HG03378 (cell line): ENCODE measurements around the gene C1QTNF9.
"Not testable (repeated sequence)": the region's sequence is repeated elsewhere in the genome, so short reads cannot be mapped to it uniquely, and the experiment has no call there.

Experiments
- ATAC-seq: cut with Tn5 transposase; IDR thresholded peaks from one replicate; pipeline ENCODE4 v1.9.1; 2021; ENCODE audit warnings: mild to moderate bottlenecking, moderate library complexity; ENCODE audit not compliant: unreplicated experiment

Gene C1QTNF9

GRCh38 chr13:24359252-24359651, 49.9 kb downstream of the C1QTNF9 start:
- not testable (repeated sequence) for ATAC-seq

GRCh38 chr13:24360106-24360505, 50.7 kb downstream of the C1QTNF9 start:
- ATAC-seq, result no peak

GRCh38 chr13:24361113-24361512, 51.7 kb downstream of the C1QTNF9 start:
- no peak for ATAC-seq

- no peak for ATAC-seq
These were observed 52.5 kb downstream of the C1QTNF9 start for GRCh38 chr13:24361852-24362366.

GRCh38 chr13:24362435-24362952, 53.1 kb downstream of the C1QTNF9 start:
- ATAC-seq, result no peak

- no peak for ATAC-seq
These were observed 55.8 kb downstream of the C1QTNF9 start for GRCh38 chr13:24365191-24365590.

GRCh38 chr13:24366315-24366714, 56.9 kb downstream of the C1QTNF9 start:
- not testable (repeated sequence) for ATAC-seq

- not testable (repeated sequence) for ATAC-seq
These were observed 61.9 kb downstream of the C1QTNF9 start for GRCh38 chr13:24371273-24371672.
